Activated CD4-positive, CD25-positive, alpha-beta regulatory T cell treated with anti-CD3 and anti-CD28 coated beads, Interleukin-2, amount 50 U/mL, for 16 hours (primary cell): Measurements from ENCODE around the gene TTLL7.
"Not testable (repeated sequence)": the region's sequence is repeated elsewhere in the genome, so short reads cannot be mapped to it uniquely, and the experiment has no call there.

Source experiments
- DNase-seq: peaks from one replicate; pipeline ENCODE4 v3.0.0-alpha.2; 2020; ENCODE audit warnings: low read depth, low spot score

The TTLL7 gene

GRCh38 chr1:83995649-83996048, 3.3 kb downstream of the TTLL7 start:
- no peak for DNase-seq

DNA sequence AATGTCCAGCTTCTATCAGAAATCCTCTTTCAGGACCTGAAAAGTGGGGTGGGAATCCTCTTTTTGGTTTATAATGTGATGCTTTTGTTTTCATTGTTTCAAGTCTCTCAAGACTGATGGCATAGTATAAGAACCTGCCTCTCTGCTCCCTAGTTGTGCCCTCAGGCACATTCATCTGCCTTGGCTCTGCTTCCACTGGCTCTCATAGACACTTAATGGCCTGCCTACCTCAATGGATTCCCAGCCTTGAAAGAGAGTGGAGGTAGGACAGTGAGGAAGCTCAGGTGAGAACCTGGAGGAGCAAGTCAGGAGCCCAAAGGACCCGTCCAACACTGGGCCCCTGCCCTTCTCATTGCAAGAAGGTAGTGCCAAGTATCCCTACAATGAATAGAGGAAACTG, 4.8 kb downstream of the TTLL7 start:
- no peak for DNase-seq

- no peak for DNase-seq
Observed at GRCh38 chr1:83990734-83991133, 8.2 kb downstream of the TTLL7 start.

GRCh38 chr1:83985048-83985447, 13.9 kb downstream of the TTLL7 start:
- DNase-seq: no peak

DNA sequence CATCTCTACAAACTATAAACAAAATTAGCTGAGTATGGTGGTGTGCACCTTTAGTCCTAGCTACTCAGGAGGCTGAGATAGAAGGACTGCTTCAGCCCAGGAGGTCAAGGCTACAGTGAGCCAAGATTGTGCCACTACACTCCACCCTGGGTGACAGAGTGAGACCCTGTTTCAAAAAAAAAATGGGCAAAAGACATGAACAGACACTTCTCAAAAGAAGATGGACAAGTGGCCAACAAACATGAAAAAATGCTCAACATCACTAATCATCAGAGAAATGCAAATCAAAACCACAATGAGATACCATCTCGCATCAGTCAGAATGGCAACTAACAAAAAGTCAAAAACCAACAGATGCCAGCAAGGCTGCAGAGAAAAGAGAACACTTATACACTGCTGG, 15.0 kb downstream of the TTLL7 start:
- not testable (repeated sequence) for DNase-seq

- no peak for DNase-seq
Observed at GRCh38 chr1:83978056-83978455, 20.9 kb downstream of the TTLL7 start.

DNA sequence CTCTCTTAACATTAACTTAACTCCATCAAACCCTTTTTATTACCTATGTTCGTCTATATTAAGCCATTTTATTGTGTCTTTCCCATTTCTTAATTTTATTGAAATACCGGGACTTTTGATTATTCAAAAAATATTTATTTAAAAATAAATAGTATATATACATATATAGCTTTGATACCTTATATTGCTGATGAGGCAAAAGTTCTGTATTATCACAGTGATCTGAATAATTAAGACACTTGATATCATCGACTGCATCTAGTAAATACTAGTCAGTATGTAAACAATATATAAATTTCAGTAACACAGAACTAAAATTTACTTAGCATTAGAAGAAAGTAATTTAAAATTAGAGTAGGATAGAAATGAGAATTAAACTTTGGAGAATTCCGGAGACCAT, 22.0 kb downstream of the TTLL7 start:
- DNase-seq: no peak

DNA sequence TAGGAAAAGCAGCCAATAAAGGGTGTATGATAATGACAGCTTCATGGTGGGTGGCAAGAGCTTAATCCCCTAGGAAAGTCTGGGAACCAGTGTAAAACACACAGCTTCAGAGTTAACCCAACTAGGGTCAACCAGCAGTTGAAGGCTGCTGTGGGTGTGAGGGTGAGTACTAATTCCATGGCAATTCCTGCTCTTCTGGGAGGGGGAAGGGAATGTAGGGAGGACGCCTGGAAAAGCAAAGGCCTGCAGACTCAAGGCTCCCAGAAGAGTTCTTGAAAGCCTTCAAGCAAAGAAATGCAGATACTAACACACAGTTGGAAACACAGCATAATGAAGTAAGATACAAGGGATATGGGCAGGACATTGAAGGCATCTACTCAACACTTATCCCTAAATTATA, 28.1 kb downstream of the TTLL7 start:
- DNase-seq: no peak

- no peak for DNase-seq
Observed at GRCh38 chr1:83970114-83970513, 28.8 kb downstream of the TTLL7 start.

GRCh38 chr1:83967336-83967735, 31.6 kb downstream of the TTLL7 start:
- no peak for DNase-seq

- no peak for DNase-seq
Observed at GRCh38 chr1:83964153-83964552, 34.8 kb downstream of the TTLL7 start.

GRCh38 chr1:83961571-83962295, 37.2 kb downstream of the TTLL7 start:
- no peak for DNase-seq

GRCh38 chr1:83960669-83961277, 38.2 kb downstream of the TTLL7 start:
- no peak for DNase-seq

DNA sequence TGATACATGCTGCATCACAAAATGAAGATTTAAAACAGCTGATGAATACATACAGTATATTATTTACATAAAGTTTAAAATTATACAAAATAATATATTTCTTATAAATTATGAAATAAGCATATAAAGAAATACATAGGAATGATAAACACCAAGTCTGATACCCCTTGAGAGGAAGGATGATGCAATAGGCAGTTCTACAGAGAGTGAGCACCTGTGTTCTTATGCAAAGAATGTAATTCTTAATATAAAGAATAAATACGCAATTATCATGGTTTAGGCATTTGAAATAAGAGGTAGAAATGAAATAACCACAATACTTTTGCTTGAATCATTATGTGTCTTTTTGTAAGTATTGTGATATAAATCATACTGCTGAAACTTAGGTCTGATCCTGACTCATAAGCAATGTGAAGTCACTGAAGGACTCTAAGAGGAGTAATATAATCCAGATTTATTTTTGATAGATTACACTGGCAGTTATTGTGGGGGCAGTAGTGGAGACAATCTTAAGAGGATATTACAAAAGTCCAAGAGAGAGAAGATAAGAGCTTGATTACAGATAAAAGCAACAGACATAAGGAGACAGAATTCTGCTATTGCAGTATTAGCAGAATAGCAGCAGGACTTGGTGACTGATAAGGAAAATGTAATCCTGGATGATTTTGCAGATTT, 39.0 kb downstream of the TTLL7 start:
- no peak for DNase-seq

DNA sequence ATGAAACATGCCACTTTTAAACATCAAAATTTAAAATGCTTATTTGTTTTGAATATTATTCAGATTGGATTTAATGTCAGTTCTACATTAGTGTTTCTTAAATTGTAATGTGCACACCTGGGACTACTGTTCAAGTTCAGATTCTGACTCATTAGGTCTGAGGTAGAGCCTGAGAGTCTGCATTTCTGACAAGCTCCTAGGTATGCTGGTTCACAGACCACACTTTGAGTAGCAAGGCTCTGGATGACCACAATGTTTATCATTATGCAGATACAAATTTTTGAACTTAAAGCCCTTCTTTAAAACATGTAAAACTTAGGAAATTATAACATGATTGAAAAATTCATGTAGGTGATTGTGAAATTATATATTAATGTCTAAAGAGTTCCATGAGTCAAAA, 40.2 kb downstream of the TTLL7 start:
- no peak for DNase-seq

- DNase-seq: no peak
Observed at GRCh38 chr1:83954166-83954823, 44.6 kb downstream of the TTLL7 start.

- no peak for DNase-seq
Observed at GRCh38 chr1:83950106-83950661, 48.7 kb downstream of the TTLL7 start.

GRCh38 chr1:83942914-83943313, 56.0 kb downstream of the TTLL7 start:
- DNase-seq: no peak

DNA sequence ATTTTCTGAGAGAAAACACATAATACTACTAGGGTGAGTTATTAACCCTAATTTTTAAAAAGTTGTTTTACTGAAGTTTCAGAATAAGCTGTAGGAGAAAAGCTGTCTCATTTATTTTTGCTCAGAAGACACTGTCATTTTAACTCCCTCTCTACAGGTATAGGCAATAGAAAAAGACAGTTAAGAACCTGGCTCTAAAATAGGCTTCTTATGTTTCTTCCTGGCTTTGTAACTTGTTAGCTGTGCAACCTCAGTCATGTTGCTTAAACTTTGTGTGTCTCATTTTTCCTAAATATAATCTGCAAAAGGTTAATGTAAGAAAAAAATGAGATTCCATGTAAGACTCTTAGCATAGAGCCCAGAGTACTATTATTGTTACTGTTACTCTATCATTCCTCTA, 64.4 kb downstream of the TTLL7 start:
- DNase-seq: no peak

- no peak for DNase-seq
Observed at GRCh38 chr1:83932693-83933092, 66.2 kb downstream of the TTLL7 start.

GRCh38 chr1:83932281-83932680, 66.7 kb downstream of the TTLL7 start:
- no peak for DNase-seq

DNA sequence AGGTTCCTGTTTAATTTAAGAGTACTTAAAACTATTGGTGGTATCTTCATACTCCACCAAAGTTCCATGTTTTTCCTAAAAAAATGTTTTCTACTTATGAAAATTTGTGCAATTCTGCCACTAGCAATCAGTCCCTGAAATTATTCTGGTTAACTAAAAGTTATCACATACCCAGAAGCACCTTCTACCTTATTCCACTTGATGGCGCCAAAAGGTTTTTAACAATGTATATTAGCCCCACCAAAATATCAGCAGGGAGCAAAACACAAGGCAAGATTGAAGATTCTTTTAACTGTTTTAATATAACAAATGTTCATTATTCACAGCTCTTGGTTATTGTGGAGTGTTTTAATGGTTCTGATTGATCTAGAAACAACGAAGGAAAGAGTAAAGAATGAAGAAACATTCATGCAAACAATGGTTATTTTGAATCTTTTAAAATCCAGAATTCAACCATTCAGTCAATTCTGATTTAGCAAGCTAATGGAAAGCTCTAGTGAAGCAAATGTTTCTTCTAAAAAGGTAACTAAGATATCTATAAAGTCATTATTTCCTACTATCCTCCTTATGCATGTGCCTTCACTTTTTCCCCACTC, 67.2 kb downstream of the TTLL7 start:
- no peak for DNase-seq
